HepG2 (cell line): ENCODE measurements around the gene TRPC4AP. TPM values are rescaled to one million over a fixed set of nuclear protein-coding genes. Genes with fewer than 3 reads are reported as not detected.

ENCODE experiments used
- ATAC-seq: fragments of 200-7000 bp; cut with Tn5 transposase; 3 replicates; pipeline ENCODE4 v1.9.1; 2020; ENCODE audit warnings: mild to moderate bottlenecking, moderate library complexity
- BruUV-seq: library from RNA; stranded (reverse); fragments of 400-500 nt; replicated peaks from 2 replicates; lab custom pipeline; 2021; lab: Mats Ljungman, UMichigan
- CTCF ChIA-PET: fragments of 300-600 bp; formaldehyde crosslinking; extraction: SDS; loops from one replicate; lab custom pipeline; 2021; ENCODE audit warnings: low total read pairs, inconsistent platforms, low intra/inter-chr PET ratio; lab: Yijun Ruan, JAX
- POLR2A ChIA-PET: fragments of 350-600 bp; sonication (Branson Sonifier 250); formaldehyde crosslinking; loops from one replicate; lab custom pipeline; 2020; ENCODE audit warnings: antibody characterized with exemption, inconsistent platforms; lab: Yijun Ruan, JAX
- DNase-seq: peaks from one replicate; pipeline ENCODE4 v3.0.0-alpha.2; 2015; ENCODE audit warnings: low spot score
- FAIRE-seq: peaks from 3 replicates; lab custom pipeline; 2011; peaks lifted over from hg19 to GRCh38; lab: Jason Lieb, UNC
- H2AFZ ChIP-seq: one replicate; pipeline ENCODE4 v1.6.1; 2011; ENCODE audit warnings: low read length, inconsistent platforms
- H3K27ac ChIP-seq: fragments of 300-600 bp; 3 replicates; pipeline ENCODE4 v1.8.0; 2011; ENCODE audit warnings: mixed run types, mild to moderate bottlenecking, mixed read lengths, low read length, inconsistent platforms; ENCODE audit not compliant: insufficient read depth; ENCODE audit errors: extremely low read length
- H3K27me3 ChIP-seq, 2 experiments: fragments of 200-600 bp in 1 of 2; 2 replicates in 1 of 2; 3 replicates in 1 of 2; pipeline versions ENCODE4 v1.6.0 to v1.8.0; 2011; ENCODE audit warnings: low read length in 2 of 2, mild to moderate bottlenecking in 2 of 2, moderate library complexity in 2 of 2, inconsistent platforms in 1 of 2; ENCODE audit not compliant: insufficient read depth in 2 of 2, control insufficient read depth in 1 of 2
- H3K36me3 ChIP-seq, 2 experiments: fragments of 200-600 bp in 1 of 2; replicated peaks in 1 of 2; 2 replicates in 1 of 2; 3 replicates in 1 of 2; pipeline versions ENCODE4 v1.5.1 to v1.8.0; 2011; ENCODE audit warnings: low read length in 2 of 2, inconsistent platforms in 1 of 2; ENCODE audit not compliant: insufficient read depth in 2 of 2, control insufficient read depth in 1 of 2
- H3K4me1 ChIP-seq: 2 replicates; pipeline ENCODE4 v1.5.1; 2012; ENCODE audit warnings: low read length, inconsistent platforms; ENCODE audit not compliant: insufficient read depth
- H3K4me2 ChIP-seq: 2 replicates; pipeline ENCODE4 v1.6.0; 2011; ENCODE audit warnings: low read depth, low read length, inconsistent platforms
- H3K4me3 ChIP-seq, 3 experiments: fragments of 200-600 bp in 1 of 3; sonication (generic), shearing (Covaris generic) in 1 of 3; replicated peaks in 1 of 3; 2 replicates each; pipeline ENCODE4 v1.5.1; 2011 to 2016; ENCODE audit warnings: low read length in 3 of 3, inconsistent platforms in 2 of 3, low read depth in 2 of 3, mild to moderate bottlenecking in 2 of 3, control low read depth in 1 of 3, mixed read lengths in 1 of 3; ENCODE audit not compliant: insufficient read depth in 1 of 3
- H3K79me2 ChIP-seq: one replicate; pipeline ENCODE4 v1.6.1; 2011; ENCODE audit warnings: low read length, inconsistent platforms; ENCODE audit not compliant: insufficient read depth
- H3K9ac ChIP-seq: 2 replicates; pipeline ENCODE4 v1.6.0; 2011; ENCODE audit warnings: mild to moderate bottlenecking, low read depth, low read length, inconsistent platforms; ENCODE audit not compliant: insufficient read depth
- H3K9me3 ChIP-seq: 2 replicates; pipeline ENCODE4 v1.5.1; 2012; ENCODE audit warnings: mild to moderate bottlenecking, low read length
- H4K20me1 ChIP-seq: 2 replicates; pipeline ENCODE4 v1.6.0; 2011; ENCODE audit warnings: inconsistent platforms, mild to moderate bottlenecking, low read length, moderate library complexity; ENCODE audit not compliant: insufficient read depth
- AGO1 ChIP-seq: fragments of 200-400 bp; formaldehyde crosslinking; IDR thresholded peaks from 2 replicates; pipeline ENCODE4 v1.6.1; 2017; ENCODE audit warnings: mild to moderate bottlenecking, low read depth, low read length, moderate library complexity; ENCODE audit not compliant: poor library complexity, severe bottlenecking
- AHR ChIP-seq: IDR thresholded peaks from 2 replicates; pipeline ENCODE4 v1.6.1; 2018; ENCODE audit warnings: missing genetic modification reagents, missing compliant biosample characterization
- ATF3 ChIP-seq: sonication (generic); formaldehyde crosslinking; IDR thresholded peaks from 2 replicates; pipeline ENCODE4 v1.4.0; 2020; ENCODE audit warnings: missing genetic modification reagents
- BCL3 ChIP-seq: sonication (generic); formaldehyde crosslinking; IDR thresholded peaks from 2 replicates; pipeline ENCODE4 v1.5.1; 2020; ENCODE audit warnings: mild to moderate bottlenecking, missing genetic modification reagents, moderate library complexity
- HNF1B ChIP-seq: sonication (generic); formaldehyde crosslinking; IDR thresholded peaks from 2 replicates; pipeline ENCODE4 v1.5.1; 2020; ENCODE audit warnings: mild to moderate bottlenecking, moderate library complexity, missing genetic modification reagents
- HOXD1 ChIP-seq: sonication (generic); formaldehyde crosslinking; IDR thresholded peaks from 2 replicates; pipeline ENCODE4 v1.5.0; 2020; ENCODE audit warnings: missing genetic modification reagents
- KDM2A ChIP-seq: sonication (generic); formaldehyde crosslinking; IDR thresholded peaks from 2 replicates; pipeline ENCODE4 v1.4.0; 2020; ENCODE audit warnings: low read depth, missing genetic modification reagents, borderline replicate concordance
- MLLT10 ChIP-seq: sonication (generic); formaldehyde crosslinking; IDR thresholded peaks from 2 replicates; pipeline ENCODE4 v1.4.0; 2020; ENCODE audit warnings: missing genetic modification reagents
- MTA1 ChIP-seq: sonication (generic); formaldehyde crosslinking; IDR thresholded peaks from 2 replicates; pipeline ENCODE4 v1.4.0; 2020; ENCODE audit warnings: missing genetic modification reagents, mild to moderate bottlenecking, borderline replicate concordance
- MXD1 ChIP-seq: sonication (generic); formaldehyde crosslinking; IDR thresholded peaks from 2 replicates; pipeline ENCODE4 v1.4.0; 2020; ENCODE audit warnings: mild to moderate bottlenecking, missing genetic modification reagents
- SRSF1 ChIP-seq: fragments of 200-400 bp; formaldehyde crosslinking; optimal IDR thresholded peaks from 2 replicates; pipeline ENCODE3; 2017; ENCODE audit warnings: mild to moderate bottlenecking, low read depth, low read length, moderate library complexity
- ZBTB38 ChIP-seq: sonication (generic); formaldehyde crosslinking; IDR thresholded peaks from 2 replicates; pipeline ENCODE4 v1.5.1; 2020; ENCODE audit warnings: mild to moderate bottlenecking, missing genetic modification reagents
- ZFP41 ChIP-seq: sonication (generic); formaldehyde crosslinking; IDR thresholded peaks from 2 replicates; pipeline ENCODE4 v1.4.0; 2020; ENCODE audit warnings: mild to moderate bottlenecking, missing genetic modification reagents, borderline replicate concordance
- ZNF280B ChIP-seq: sonication (generic); formaldehyde crosslinking; IDR thresholded peaks from 2 replicates; pipeline ENCODE4 v1.5.0; 2020; ENCODE audit warnings: missing genetic modification reagents, mild to moderate bottlenecking, borderline replicate concordance
- ZNF503 ChIP-seq: sonication (generic); formaldehyde crosslinking; IDR thresholded peaks from 2 replicates; pipeline ENCODE4 v1.4.0; 2020; ENCODE audit warnings: missing genetic modification reagents
- WGBS: methylation state at CpG from one replicate; pipeline ENCODE4 v1.1.6; 2017; ENCODE audit warnings: low lambda C conversion rate; 5-methylcytosine and 5-hydroxymethylcytosine counted together
- in situ Hi-C: cut with HindIII; loops from 2 replicates; pipeline ENCODE4 v1.10.0; 2017; ENCODE audit warnings: low pct_unique_long_range_greater_than_20kb; ENCODE audit not compliant: extremely low pct_ligation_motif_present
- intact Hi-C: fragments of 100-400 bp; cut with micrococcal nuclease; formaldehyde crosslinking; loops from one replicate; pipeline ENCODE4 v1.10.0; 2022; ENCODE audit not compliant: unreplicated experiment
- polyA plus RNA-seq, 8 experiments: library from polyadenylated mRNA; depleted of rRNA in 3 of 8; stranded (reverse) in 7 of 8; unstranded in 1 of 8; fragments of >200 nt; fragmentation: Illumina TruSeq in 4 of 8; extraction: Trizol in 4 of 8; gene quantifications; 2 replicates each; pipeline versions ENCODE4 v1.2.1 to v1.2.3, GENCODE V29; 2011 to 2016; ENCODE audit warnings: low read depth in 4 of 8, missing spikeins in 1 of 8, mixed read lengths in 1 of 8; ENCODE audit not compliant: insufficient read depth in 1 of 8
- total RNA-seq, 5 experiments: library from RNA; depleted of rRNA; stranded (reverse); fragments of >200 nt; fragmentation: Illumina TruSeq; extraction: Trizol; gene quantifications; 2 replicates each; pipeline ENCODE4 v1.2.3, GENCODE V29; 2016; ENCODE audit warnings: low read depth in 1 of 5

TRPC4AP gene
- total and polyA plus RNA-seq, 2 of the 13 experiments (the other 11 are each of a cell fraction or from before 2014, with no cell fraction given), result 136 to 137 TPM

GRCh38 chr20:34985461-34986310 lies 106.9 kb downstream of the TRPC4AP start:
- ChIA-PET POLR2A (no interaction called here), CTCF (no interaction called here)
- no peaks in the 10 kb centered on the region for H4K20me1 ChIP-seq
- H3K4me3 ChIP-seq, result no peak overlapping the region
- no peak overlapping the region for H3K27ac ChIP-seq
- no peak for FAIRE-seq
- no peak overlapping the region for H3K9ac ChIP-seq
- H3K4me1 ChIP-seq, result peaks cover 19% of the 10 kb centered on the region
- H2AFZ ChIP-seq, result no peak overlapping the region
- intact Hi-C loops, result no loop called here
- no peaks in the 10 kb centered on the region for H3K9me3 ChIP-seq
- no peak for ATAC-seq
- WGBS, result 55% methylated on average over 25 of the region's 25 CpGs
- in situ Hi-C loops, result no loop called here
- no TSS peak for BruUV-seq
- DNase-seq, result no peak
- H3K36me3 ChIP-seq, result no peaks in the 10 kb centered on the region
- H3K79me2 ChIP-seq, result no peaks in the 10 kb centered on the region
- H3K4me2 ChIP-seq, result no peak overlapping the region
- peaks cover 28 to 43% of the 10 kb centered on the region in 2 experiments for H3K27me3 ChIP-seq
- TF ChIP-seq ZNF503 (CRISPR knock-in tag) (no peak), AHR (CRISPR knock-in tag) (peak; percentile 29; the same call in 1 of the 2 replicates), ZFP41 (CRISPR knock-in tag) (no peak), MLLT10 (CRISPR knock-in tag) (no peak), BCL3 (CRISPR knock-in tag) (peak; percentile 43; the same call in 1 of the 2 replicates), MXD1 (0 out of 2 replicates have a peak, but pooled peaks have one; percentile 24), AGO1 (peak; percentile 75), HNF1B (CRISPR knock-in tag) (0 out of 2 replicates have a peak, but pooled peaks have one; percentile 32), ZBTB38 (no peak), HOXD1 (CRISPR knock-in tag) (no peak), ATF3 (CRISPR knock-in tag) (no peak), MTA1 (CRISPR knock-in tag) (0 out of 2 replicates have a peak, but pooled peaks have one; percentile 9), ZNF280B (CRISPR knock-in tag) (peak; percentile 71; the same call in 1 of the 2 replicates), SRSF1 (no peak), KDM2A (CRISPR knock-in tag) (0 out of 2 replicates have a peak, but pooled peaks have one; percentile 29)
